IPS-18c (cell line): Measurements from ENCODE around the gene PARD6G.
"Not testable (repeated sequence)": the region's sequence is repeated elsewhere in the genome, so short reads cannot be mapped to it uniquely, and the experiment has no call there.

Source experiments
- H3K4me3 ChIP-seq: 2 replicates; pipeline ENCODE4 v1.7.0; 2013; ENCODE audit warnings: low read depth, mild to moderate bottlenecking, low read length, moderate library complexity; ENCODE audit not compliant: insufficient read depth
- H3K9me3 ChIP-seq: one replicate; pipeline ENCODE4 v1.6.1; 2013; ENCODE audit warnings: mild to moderate bottlenecking, low read length, moderate library complexity; ENCODE audit not compliant: control insufficient read depth, insufficient read depth

Gene PARD6G

GRCh38 chr18:80244956-80245730 is 2.2 kb downstream of the PARD6G start:
- Histone ChIP-seq H3K4me3 (no peak overlapping the region), H3K9me3 (no peaks in the 10 kb centered on the region)

DNA sequence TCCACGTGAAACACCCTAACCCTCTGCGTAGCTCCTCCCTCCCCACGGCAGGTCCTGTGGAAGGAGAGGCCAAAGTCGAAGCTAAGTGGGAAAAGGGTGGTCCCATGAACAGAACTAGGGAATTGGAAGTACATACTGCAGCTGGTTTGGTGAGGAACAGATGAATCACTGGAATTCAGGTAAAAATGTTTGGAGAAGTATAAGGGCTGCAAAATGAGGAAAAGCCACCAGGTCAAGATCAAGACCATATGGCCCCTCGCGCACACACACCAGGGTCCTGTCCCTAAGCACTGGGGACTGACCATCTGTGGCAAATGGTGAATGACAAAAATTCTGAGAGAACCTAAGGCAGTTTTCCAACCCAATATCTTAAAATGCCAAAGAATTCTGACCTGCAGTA is 3.1 kb downstream of the PARD6G start:
- H3K4me3 ChIP-seq: no peak overlapping the region
- H3K9me3 ChIP-seq: no peaks in the 10 kb centered on the region

DNA sequence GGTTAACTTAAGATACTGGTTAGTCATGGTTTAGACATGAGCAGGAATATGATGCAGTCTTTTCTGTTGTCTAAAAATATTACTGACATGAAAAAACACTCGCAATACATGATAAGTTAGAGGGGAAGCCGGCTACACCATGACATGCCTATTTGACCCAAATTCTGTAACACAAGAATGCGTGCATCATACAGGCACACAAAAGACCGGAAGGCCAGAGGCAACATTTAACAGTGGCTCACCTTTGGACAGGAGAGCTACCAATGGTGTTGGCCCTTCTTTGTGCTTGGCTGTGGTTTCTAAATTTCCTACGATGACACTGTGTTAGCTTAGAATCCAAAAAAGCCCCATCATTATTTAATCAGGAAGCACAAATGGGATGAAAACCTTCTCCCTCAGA is 4.1 kb downstream of the PARD6G start:
- H3K9me3 ChIP-seq: no peaks in the 10 kb centered on the region

GRCh38 chr18:80241919-80242777 is 5.2 kb downstream of the PARD6G start:
- H3K9me3 ChIP-seq: no peaks in the 10 kb centered on the region
- no peak overlapping the region for H3K4me3 ChIP-seq

More for the DNA sequence above, 4.1 kb downstream of the PARD6G start:
- H3K4me3 ChIP-seq: no peak overlapping the region

DNA sequence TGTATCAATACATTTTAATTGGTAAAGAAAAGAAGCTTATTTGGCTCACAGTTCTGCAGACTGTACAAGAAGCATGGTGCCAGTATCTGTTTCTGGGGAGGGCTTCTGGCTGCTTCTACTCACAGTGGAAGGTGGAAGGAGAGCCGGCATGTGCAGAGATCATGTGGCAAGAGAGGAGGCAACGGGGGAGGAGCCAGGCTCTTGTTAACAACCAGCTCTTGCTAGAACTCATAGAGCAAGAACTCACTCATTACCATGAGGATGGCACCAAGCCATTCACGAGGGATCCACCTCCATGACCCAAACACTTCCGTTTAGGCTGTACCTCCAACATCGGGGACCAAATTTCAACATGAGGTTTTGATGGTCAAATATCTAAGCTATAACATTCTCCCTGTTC is 7.5 kb downstream of the PARD6G start:
- no peak overlapping the region for H3K4me3 ChIP-seq
- no peaks in the 10 kb centered on the region for H3K9me3 ChIP-seq

DNA sequence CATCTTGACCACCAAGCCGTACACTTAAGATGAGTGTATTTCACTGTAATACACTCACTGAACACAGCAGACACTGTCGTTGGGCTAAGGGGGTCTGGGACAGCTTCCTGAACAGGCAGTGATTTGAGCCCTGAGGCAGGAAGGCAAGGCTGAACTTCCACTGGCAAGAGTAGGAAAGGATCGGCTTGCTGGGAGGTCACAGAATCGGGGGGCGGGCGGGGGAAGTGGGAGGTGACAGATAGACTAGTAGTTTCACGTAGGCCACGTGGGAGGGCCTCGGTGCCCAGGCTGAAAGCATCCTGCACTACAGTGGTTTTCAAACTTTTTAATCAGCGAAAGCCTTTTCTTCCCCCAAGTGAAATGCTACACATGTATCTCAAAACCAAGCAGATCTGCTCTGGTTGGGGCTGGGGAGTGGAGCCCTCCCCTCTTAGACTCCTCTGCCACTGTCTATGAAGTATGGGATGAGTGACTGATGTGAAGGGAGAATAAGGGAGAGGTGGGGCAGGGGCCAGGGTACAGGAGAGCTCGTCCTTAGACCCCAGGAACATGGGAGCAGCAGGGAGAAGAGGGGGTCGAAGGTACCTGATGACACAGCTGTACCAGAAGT is 8.6 kb downstream of the PARD6G start:
- Histone ChIP-seq H3K4me3 (no peak overlapping the region), H3K9me3 (no peaks in the 10 kb centered on the region)

- H3K9me3 ChIP-seq, H3K4me3 ChIP-seq: not testable (repeated sequence)
Observed at GRCh38 chr18:80237519-80237918, 9.8 kb downstream of the PARD6G start.

GRCh38 chr18:80234398-80234797 is 12.9 kb downstream of the PARD6G start:
- H3K9me3 ChIP-seq: no peaks in the 10 kb centered on the region
- H3K4me3 ChIP-seq: no peak overlapping the region

DNA sequence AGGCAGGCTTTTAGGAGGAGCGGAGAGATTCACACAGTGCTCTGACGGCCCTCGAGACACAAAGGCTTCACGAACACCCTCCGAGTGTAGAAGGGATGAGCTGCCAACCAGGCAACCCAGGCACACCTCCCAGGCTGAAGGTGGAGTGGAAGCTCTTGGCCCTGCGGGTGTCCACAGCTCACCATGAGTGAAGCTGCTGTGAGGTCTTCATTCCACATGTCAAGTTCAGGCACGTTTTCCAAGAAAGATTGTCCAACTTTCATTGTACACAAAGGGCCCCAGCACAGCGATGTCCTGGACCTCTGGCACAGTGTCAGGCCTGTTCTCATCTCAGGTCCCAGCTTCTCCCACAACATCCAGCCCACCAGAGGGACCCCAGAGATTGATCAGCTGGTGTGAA is 13.4 kb downstream of the PARD6G start:
- Histone ChIP-seq H3K9me3 (no peaks in the 10 kb centered on the region), H3K4me3 (no peak overlapping the region)

DNA sequence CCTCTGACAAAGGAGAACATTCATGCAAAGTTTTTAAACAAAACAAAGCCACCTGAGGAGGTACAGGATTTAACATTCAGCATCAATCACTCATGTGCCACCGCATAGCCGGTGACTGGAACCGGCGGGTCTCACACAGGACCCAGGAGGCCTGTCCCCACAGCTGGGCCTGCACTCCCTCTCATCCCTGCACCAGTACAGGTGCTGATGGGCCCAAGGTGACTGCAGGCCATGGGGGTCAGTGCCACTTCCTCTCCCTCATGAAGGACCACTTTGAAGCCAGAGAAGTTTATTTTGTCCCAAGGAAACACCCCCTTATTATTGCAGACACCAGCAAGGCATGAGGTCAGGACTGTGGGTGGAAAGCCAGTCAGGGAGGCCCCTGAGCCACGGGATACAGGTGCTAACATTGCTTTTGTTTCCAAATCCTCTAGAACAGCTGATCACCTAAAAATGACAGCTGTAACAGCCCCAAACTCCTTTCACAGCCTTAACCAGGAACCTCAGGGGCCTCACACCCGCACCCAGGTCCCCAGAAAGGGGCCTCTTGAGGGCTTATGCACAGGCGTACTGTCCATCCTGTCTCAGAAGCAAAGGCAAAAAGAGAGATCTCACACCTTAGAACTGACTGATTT is 14.0 kb downstream of the PARD6G start:
- Histone ChIP-seq H3K9me3 (no peaks in the 10 kb centered on the region), H3K4me3 (no peak overlapping the region)

DNA sequence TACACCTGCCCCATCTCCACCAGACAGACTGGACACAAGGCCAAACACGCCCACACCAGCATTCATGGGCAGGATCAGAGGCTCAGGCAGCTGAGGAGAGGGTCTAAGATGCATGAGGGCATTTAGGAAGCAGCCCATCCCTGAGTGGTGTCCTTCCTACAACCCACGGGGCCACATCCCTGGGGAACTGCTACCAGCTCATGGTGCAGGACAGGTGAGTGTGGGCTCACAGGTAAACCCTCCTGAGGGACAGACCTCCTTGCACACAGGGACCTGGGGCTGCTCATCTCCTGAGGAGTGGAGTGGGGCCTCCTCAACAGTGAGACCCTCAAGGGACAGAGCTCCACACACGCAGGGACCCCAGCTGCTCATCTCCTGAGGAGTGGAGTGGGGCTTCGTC is 14.6 kb downstream of the PARD6G start:
- no peak overlapping the region for H3K4me3 ChIP-seq
- no peaks in the 10 kb centered on the region for H3K9me3 ChIP-seq

DNA sequence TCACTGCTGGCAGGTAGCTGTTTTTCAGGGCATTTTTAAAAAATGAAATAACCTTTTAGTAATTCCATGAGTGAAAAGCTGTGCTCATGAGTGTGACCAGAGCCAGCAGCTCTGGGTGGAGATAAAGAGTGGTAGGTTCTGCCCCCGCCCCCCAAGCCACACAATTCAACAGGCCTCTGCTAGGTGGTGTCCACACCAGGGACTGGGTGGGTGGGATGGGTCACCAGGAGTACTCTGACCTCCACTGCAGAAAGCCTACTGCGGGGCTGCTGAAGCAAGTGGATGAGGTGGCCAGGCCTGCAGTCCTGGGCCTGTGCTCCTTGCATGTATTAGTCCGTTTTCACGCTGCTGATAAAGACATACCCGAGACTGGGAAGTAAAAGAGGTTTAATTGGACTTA is 15.3 kb downstream of the PARD6G start:
- H3K9me3 ChIP-seq: no peaks in the 10 kb centered on the region
- no peak overlapping the region for H3K4me3 ChIP-seq

- Histone ChIP-seq H3K4me3 (no peak overlapping the region), H3K9me3 (no peaks in the 10 kb centered on the region)
Observed at GRCh38 chr18:80231616-80232015, 15.7 kb downstream of the PARD6G start.

GRCh38 chr18:80231151-80231550 is 16.2 kb downstream of the PARD6G start:
- Histone ChIP-seq H3K4me3 (no peak overlapping the region), H3K9me3 (no peaks in the 10 kb centered on the region)

DNA sequence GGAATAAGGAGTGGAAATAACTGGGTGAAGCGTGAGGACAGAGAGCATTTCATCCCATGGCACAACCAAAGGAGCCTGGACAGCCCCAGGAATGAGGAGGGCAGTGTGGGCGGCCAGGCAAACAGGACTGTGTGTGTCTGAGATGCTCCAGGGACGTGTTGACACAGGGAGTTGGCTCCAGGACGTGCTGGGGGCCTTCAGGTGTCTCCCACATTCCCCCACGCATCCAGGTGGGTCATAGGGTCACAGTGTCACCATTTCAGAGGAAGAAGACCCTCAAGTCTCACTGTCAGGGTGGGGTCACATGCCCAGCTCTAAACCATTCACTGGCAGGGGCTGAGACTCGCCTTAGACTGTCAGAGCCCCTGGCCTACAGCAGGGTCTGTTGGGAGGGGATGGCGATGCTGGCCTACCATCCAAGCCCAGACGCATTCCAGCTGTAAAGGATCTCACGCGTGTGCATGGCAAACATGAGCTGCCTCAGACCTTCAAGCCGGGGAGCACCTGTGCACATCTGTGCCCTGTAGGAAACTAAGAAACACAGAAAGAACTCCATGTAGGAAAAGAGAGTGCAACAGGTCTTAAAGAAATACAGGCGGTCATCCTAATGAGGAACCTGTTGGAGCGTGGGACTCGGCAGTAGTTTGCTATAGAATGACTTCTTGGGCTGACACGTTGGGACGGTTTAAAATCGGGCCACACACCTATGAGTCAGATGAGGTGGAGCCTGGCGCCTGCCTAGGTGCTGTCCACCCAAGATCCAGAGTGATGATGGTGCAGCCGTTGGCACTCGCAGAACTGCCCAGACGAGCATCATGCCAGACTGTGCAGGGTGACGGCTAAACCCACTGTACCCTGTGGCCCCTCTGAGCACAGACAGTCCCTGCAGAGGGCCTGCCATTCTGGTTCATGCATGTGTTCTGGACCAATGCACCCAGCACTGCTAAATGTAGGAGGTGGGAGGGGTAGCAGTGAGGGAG is 17.3 kb downstream of the PARD6G start:
- H3K4me3 ChIP-seq: no peak overlapping the region
- H3K9me3 ChIP-seq: no peaks in the 10 kb centered on the region

- no peaks in the 10 kb centered on the region for H3K9me3 ChIP-seq
- no peak overlapping the region for H3K4me3 ChIP-seq
Observed at GRCh38 chr18:80229363-80229762, 18.0 kb downstream of the PARD6G start.
